ENCODE results near the gene RIPK4. TPM values are rescaled to one million over a fixed set of nuclear protein-coding genes. Genes with fewer than 3 reads are reported as not detected.

Gene RIPK4
- total RNA-seq, 2 experiments from 2014 or later, result 0.56 to 0.64 TPM

- Mint-ChIP-seq H3K4me3 (no peak overlapping the region), H3K9me3 (ENCODE audit: low read depth) (peaks cover 2% of the 10 kb centered on the region), H3K27me3 (no peaks in the 10 kb centered on the region), H3K27ac (no peak overlapping the region), H3K36me3 (ENCODE audit: low read depth) (peaks cover 40% of the 10 kb centered on the region), H3K4me1 (no peaks in the 10 kb centered on the region)
- intact Hi-C loops (cut with DNase I, micrococcal nuclease), result no loop called here
- ATAC-seq (no peak), DNase-seq (no peak)
- POLR2A ChIA-PET, result no interaction called here
- CTCF ChIA-PET, result interaction anchor here (0.6 kb wide), 1 partner anchor 111 kb away, joined by 3 read pairs; no protein-coding TSS in a partner anchor
Observed at GRCh38 chr21:41804381-41804780, 37.5 kb upstream of the RIPK4 start.

DNA sequence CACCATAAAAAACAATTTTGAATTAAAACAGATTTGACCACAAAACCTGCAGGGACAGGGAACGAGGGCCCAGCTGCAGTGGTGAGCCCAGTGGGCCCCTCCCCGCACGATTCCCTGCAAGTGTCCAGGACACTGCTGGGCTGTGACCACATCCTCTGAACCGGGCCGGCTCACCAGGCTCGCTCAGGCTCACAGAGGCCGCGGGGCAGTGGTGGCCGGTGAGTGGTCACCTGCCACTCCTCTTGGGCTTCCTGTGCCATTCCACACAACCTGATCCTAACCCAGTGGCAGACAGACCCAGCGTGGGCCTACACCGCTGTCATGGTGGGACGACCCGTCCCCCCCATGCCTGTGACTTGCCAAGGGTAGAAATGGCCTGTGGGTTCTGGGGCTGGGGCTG lies 36.5 kb upstream of the RIPK4 start:
- Mint-ChIP-seq H3K9me3 (ENCODE audit: low read depth) (peaks cover 2% of the 10 kb centered on the region), H3K27me3 (no peaks in the 10 kb centered on the region), H3K4me1 (no peaks in the 10 kb centered on the region), H3K27ac (no peak overlapping the region), H3K36me3 (ENCODE audit: low read depth) (peaks cover 40% of the 10 kb centered on the region), H3K4me3 (no peak overlapping the region)
- DNase-seq (no peak), ATAC-seq (no peak)
- ChIA-PET POLR2A (no interaction called here), CTCF (no interaction called here)
- intact Hi-C loops (cut with DNase I, micrococcal nuclease), result no loop called here

- H3K27me3 Mint-ChIP-seq, result no peaks in the 10 kb centered on the region
- ATAC-seq (no peak), DNase-seq (no peak)
- no peak overlapping the region for H3K27ac Mint-ChIP-seq
- H3K9me3 Mint-ChIP-seq (ENCODE audit: low read depth), result peaks cover 2% of the 10 kb centered on the region
- H3K36me3 Mint-ChIP-seq (ENCODE audit: low read depth), result peaks cover 36% of the 10 kb centered on the region
- no peaks in the 10 kb centered on the region for H3K4me1 Mint-ChIP-seq
- ChIA-PET POLR2A (no interaction called here), CTCF (no interaction called here)
- intact Hi-C loops (cut with DNase I, micrococcal nuclease), result no loop called here
- no peak overlapping the region for H3K4me3 Mint-ChIP-seq
Observed at GRCh38 chr21:41802684-41803083, 35.8 kb upstream of the RIPK4 start.

GRCh38 chr21:41802198-41802584 lies 35.3 kb upstream of the RIPK4 start:
- Mint-ChIP-seq H3K27ac (no peak overlapping the region), H3K27me3 (no peaks in the 10 kb centered on the region), H3K36me3 (ENCODE audit: low read depth) (peaks cover 31% of the 10 kb centered on the region), H3K4me3 (no peak overlapping the region), H3K4me1 (no peaks in the 10 kb centered on the region), H3K9me3 (ENCODE audit: low read depth) (peaks cover 2% of the 10 kb centered on the region)
- DNase-seq, result no peak
- intact Hi-C loops (cut with DNase I, micrococcal nuclease), result no loop called here
- ChIA-PET POLR2A (no interaction called here), CTCF (no interaction called here)
- no peak for ATAC-seq

- CTCF ChIA-PET, result no interaction called here
- intact Hi-C loops (cut with DNase I, micrococcal nuclease), result no loop called here
Observed at GRCh38 chr21:41801321-41802197, 34.7 kb upstream of the RIPK4 start.

DNA sequence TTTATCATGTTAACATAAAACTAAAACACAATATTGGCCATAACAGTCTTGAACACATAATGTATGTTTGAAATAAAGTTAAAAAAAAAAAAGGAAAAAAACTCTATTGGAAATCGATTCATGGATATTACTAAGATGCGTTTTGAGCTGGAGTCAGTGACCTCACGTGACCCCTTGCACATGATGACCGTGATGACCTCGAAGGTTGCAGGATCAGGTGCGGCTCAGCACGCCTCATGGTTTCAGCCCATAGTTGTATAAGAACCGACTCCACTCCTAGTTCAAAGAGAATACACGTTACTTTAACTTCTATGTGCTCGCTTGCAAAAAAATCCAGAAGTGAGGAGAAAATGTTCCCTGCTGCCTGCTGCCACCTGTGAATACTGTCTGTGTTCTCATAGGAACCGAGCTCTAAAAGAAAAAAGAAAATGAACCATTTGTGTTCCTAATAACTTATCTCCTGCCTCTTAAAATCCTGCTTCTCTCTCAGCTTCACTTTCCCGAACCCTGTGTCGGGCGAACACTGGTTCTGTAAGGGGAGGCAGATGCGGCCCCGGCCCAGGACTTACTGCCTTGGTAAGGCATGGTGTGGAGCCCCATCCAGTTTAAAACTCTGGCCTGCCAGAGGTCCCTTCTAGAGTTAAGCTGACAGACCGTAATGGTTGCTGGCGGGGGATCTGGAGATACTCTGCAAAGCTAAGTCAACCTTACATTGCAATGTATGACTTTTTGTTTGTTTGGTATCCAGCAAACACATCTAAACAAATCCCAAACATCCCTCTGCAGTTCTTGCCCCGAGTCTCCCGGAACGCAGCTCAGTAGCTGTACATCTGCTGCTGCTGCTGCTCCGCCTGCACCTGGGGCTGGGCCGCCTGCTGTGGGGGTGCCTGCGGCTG lies 33.8 kb upstream of the RIPK4 start:
- H3K36me3 Mint-ChIP-seq (ENCODE audit: low read depth), result peaks cover 26% of the 10 kb centered on the region
- no peak overlapping the region for H3K4me3 Mint-ChIP-seq
- POLR2A ChIA-PET, result no interaction called here
- CTCF ChIA-PET, result interaction anchor here (0.7 kb wide), 1 partner anchor 415 kb away, joined by 3 read pairs; no protein-coding TSS in a partner anchor
- intact Hi-C loops (cut with DNase I, micrococcal nuclease), result no loop called here
- no peaks in the 10 kb centered on the region for H3K9me3 Mint-ChIP-seq (ENCODE audit: low read depth)
- ATAC-seq (no peak), DNase-seq (no peak)
- no peaks in the 10 kb centered on the region for H3K4me1 Mint-ChIP-seq
- no peak overlapping the region for H3K27ac Mint-ChIP-seq
- H3K27me3 Mint-ChIP-seq, result no peaks in the 10 kb centered on the region

More at GRCh38 chr21:41801321-41802197, 34.7 kb upstream of the RIPK4 start:
- peaks cover 26% of the 10 kb centered on the region for H3K36me3 Mint-ChIP-seq (ENCODE audit: low read depth)
- H3K27ac Mint-ChIP-seq, result no peak overlapping the region
- H3K4me3 Mint-ChIP-seq, result no peak overlapping the region
- H3K4me1 Mint-ChIP-seq, result no peaks in the 10 kb centered on the region
- POLR2A ChIA-PET, result no interaction called here
- no peaks in the 10 kb centered on the region for H3K9me3 Mint-ChIP-seq (ENCODE audit: low read depth)
- ATAC-seq (no peak), DNase-seq (no peak)
- H3K27me3 Mint-ChIP-seq, result no peaks in the 10 kb centered on the region

GRCh38 chr21:41799763-41800162 lies 32.9 kb upstream of the RIPK4 start:
- no peak overlapping the region for H3K27ac Mint-ChIP-seq
- no peak overlapping the region for H3K4me3 Mint-ChIP-seq
- intact Hi-C loops (cut with DNase I, micrococcal nuclease), result no loop called here
- DNase-seq (no peak), ATAC-seq (no peak)
- H3K36me3 Mint-ChIP-seq (ENCODE audit: low read depth), result peaks cover 26% of the 10 kb centered on the region
- ChIA-PET POLR2A (no interaction called here), CTCF (no interaction called here)
- no peaks in the 10 kb centered on the region for H3K27me3 Mint-ChIP-seq
- H3K9me3 Mint-ChIP-seq (ENCODE audit: low read depth), result no peaks in the 10 kb centered on the region
- H3K4me1 Mint-ChIP-seq, result no peaks in the 10 kb centered on the region

GRCh38 chr21:41798326-41798725 lies 31.5 kb upstream of the RIPK4 start:
- Mint-ChIP-seq H3K9me3 (ENCODE audit: low read depth) (peaks cover 3% of the 10 kb centered on the region), H3K36me3 (ENCODE audit: low read depth) (peaks cover 23% of the 10 kb centered on the region), H3K27ac (no peak overlapping the region), H3K4me1 (no peaks in the 10 kb centered on the region), H3K27me3 (peaks cover 5% of the 10 kb centered on the region), H3K4me3 (no peak overlapping the region)
- intact Hi-C loops (cut with DNase I, micrococcal nuclease), result no loop called here
- ChIA-PET POLR2A (no interaction called here), CTCF (no interaction called here)
- ATAC-seq, result no peak
- no peak for DNase-seq

- Mint-ChIP-seq H3K4me3 (no peak overlapping the region), H3K27ac (no peak overlapping the region), H3K36me3 (ENCODE audit: low read depth) (peaks cover 19% of the 10 kb centered on the region), H3K27me3 (peaks cover 7% of the 10 kb centered on the region), H3K9me3 (ENCODE audit: low read depth) (peaks cover 15% of the 10 kb centered on the region), H3K4me1 (no peaks in the 10 kb centered on the region)
- ATAC-seq (no peak), DNase-seq (no peak)
- intact Hi-C loops (cut with DNase I, micrococcal nuclease), result no loop called here
- CTCF ChIA-PET, result interaction anchor here (0.7 kb wide), 1 partner anchor 515 kb away, joined by 3 read pairs; no protein-coding TSS in a partner anchor
- POLR2A ChIA-PET, result no interaction called here
Observed at GRCh38 chr21:41796476-41797080, 29.7 kb upstream of the RIPK4 start.

GRCh38 chr21:41795726-41796125 lies 28.9 kb upstream of the RIPK4 start:
- Mint-ChIP-seq H3K4me3 (no peak overlapping the region), H3K36me3 (ENCODE audit: low read depth) (peaks cover 14% of the 10 kb centered on the region), H3K4me1 (no peaks in the 10 kb centered on the region), H3K9me3 (ENCODE audit: low read depth) (peaks cover 17% of the 10 kb centered on the region), H3K27ac (no peak overlapping the region), H3K27me3 (peaks cover 10% of the 10 kb centered on the region)
- ATAC-seq (no peak), DNase-seq (no peak)
- POLR2A ChIA-PET, result no interaction called here
- CTCF ChIA-PET, result interaction anchor here (1.5 kb wide), 1 partner anchor 21 kb away, joined by 3 read pairs; no protein-coding TSS in a partner anchor
- intact Hi-C loops (cut with DNase I, micrococcal nuclease), result no loop called here

DNA sequence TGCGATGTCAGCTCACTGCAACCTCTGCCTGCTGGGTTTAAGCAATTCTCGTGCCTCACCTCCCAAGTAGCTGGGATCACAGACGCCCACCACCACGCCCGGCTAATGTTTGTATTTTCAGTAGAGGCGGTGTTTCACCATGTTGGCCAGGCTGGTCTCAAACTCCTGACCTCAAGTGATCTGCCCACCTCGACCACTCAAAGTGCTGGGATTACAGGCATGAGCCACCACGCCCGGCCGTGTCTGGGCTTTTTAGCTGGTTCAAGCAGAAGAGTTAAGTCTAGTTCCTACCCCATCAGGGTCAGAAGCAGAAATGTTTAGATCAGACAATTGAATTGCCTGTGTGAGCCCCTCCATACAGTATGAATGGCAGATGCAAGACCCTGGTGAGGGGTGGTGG lies 27.7 kb upstream of the RIPK4 start:
- no peak for DNase-seq
- H3K27ac Mint-ChIP-seq, result no peak overlapping the region
- ChIA-PET POLR2A (no interaction called here), CTCF (interaction anchor here (0.6 to 1.5 kb wide), 2 partner anchors 22 to 72 kb away, joined by 3 read pairs; no protein-coding TSS in a partner anchor)
- no peak for ATAC-seq
- H3K36me3 Mint-ChIP-seq (ENCODE audit: low read depth), result peaks cover 10% of the 10 kb centered on the region
- peaks cover 10% of the 10 kb centered on the region for H3K27me3 Mint-ChIP-seq
- peaks cover 17% of the 10 kb centered on the region for H3K9me3 Mint-ChIP-seq (ENCODE audit: low read depth)
- no peak overlapping the region for H3K4me3 Mint-ChIP-seq
- no peaks in the 10 kb centered on the region for H3K4me1 Mint-ChIP-seq
- intact Hi-C loops (cut with DNase I, micrococcal nuclease), result no loop called here
